DND-41 (cell line): Measurements from ENCODE around the gene ZNF672.
A peak's percentile ranks its signal among the peaks of the same experiment; 100 is the strongest.

Source experiments
- ATAC-seq: fragments of 200-7000 bp; cut with Tn5 transposase; 3 replicates; pipeline ENCODE4 v1.9.1; 2021; ENCODE audit warnings: low read depth; ENCODE audit not compliant: insufficient read depth
- DNase-seq: peaks from one replicate; pipeline ENCODE4 v3.0.0-alpha.2; 2020
- H2AFZ ChIP-seq: 2 replicates; pipeline ENCODE4 v1.6.0; 2012; ENCODE audit warnings: low read depth, low read length
- H3K27ac ChIP-seq: 2 replicates; pipeline ENCODE4 v1.5.1; 2012; ENCODE audit warnings: low read length, inconsistent platforms
- H3K27me3 ChIP-seq: fragments of 200-600 bp; sonication (generic); 2 replicates; pipeline ENCODE4 v1.6.0; 2012; ENCODE audit warnings: low read length, mild to moderate bottlenecking, inconsistent platforms; ENCODE audit not compliant: insufficient read depth, poor library complexity
- H3K36me3 ChIP-seq: 2 replicates; pipeline ENCODE4 v1.5.1; 2012; ENCODE audit warnings: low read length, inconsistent platforms; ENCODE audit not compliant: insufficient read depth
- H3K4me1 ChIP-seq: 2 replicates; pipeline ENCODE4 v1.5.1; 2012; ENCODE audit warnings: mild to moderate bottlenecking, low read length; ENCODE audit not compliant: insufficient read depth
- H3K4me2 ChIP-seq: 2 replicates; pipeline ENCODE4 v1.6.0; 2012; ENCODE audit warnings: mild to moderate bottlenecking, moderate library complexity, low read length, inconsistent platforms; ENCODE audit not compliant: insufficient read depth
- H3K4me3 ChIP-seq, 2 experiments: fragments of 200-600 bp in 1 of 2; shearing (Covaris generic) in 1 of 2; 2 replicates each; pipeline ENCODE4 v1.5.1; 2012 to 2016; ENCODE audit warnings: inconsistent platforms in 2 of 2, low read length in 2 of 2, mild to moderate bottlenecking in 2 of 2, low read depth in 1 of 2, moderate library complexity in 1 of 2
- H3K79me2 ChIP-seq: 2 replicates; pipeline ENCODE4 v1.6.0; 2012; ENCODE audit warnings: low read length, inconsistent platforms; ENCODE audit not compliant: insufficient read depth
- H3K9ac ChIP-seq: 2 replicates; pipeline ENCODE4 v1.6.0; 2012; ENCODE audit warnings: low read depth, mild to moderate bottlenecking, inconsistent platforms, low read length, moderate library complexity
- H3K9me3 ChIP-seq: 2 replicates; pipeline ENCODE4 v1.5.1; 2012; ENCODE audit warnings: low read length, moderate library complexity, mild to moderate bottlenecking, inconsistent platforms; ENCODE audit not compliant: insufficient read depth, severe bottlenecking
- H4K20me1 ChIP-seq: 2 replicates; pipeline ENCODE4 v1.6.0; 2012; ENCODE audit warnings: low read length; ENCODE audit not compliant: insufficient read depth
- CTCF ChIP-seq: IDR thresholded peaks from 2 replicates; pipeline ENCODE4 v1.5.1; 2012; ENCODE audit warnings: borderline replicate concordance, low read length, moderate library complexity, mild to moderate bottlenecking; ENCODE audit not compliant: poor library complexity, severe bottlenecking; ENCODE audit errors: extremely low read depth
- EZH2 ChIP-seq: IDR thresholded peaks from 3 replicates; pipeline ENCODE4 v1.6.1; 2012; ENCODE audit warnings: borderline replicate concordance, low read depth, mild to moderate bottlenecking, moderate library complexity, low read length, inconsistent platforms; ENCODE audit not compliant: severe bottlenecking

The ZNF672 gene

GRCh38 chr1:248856176-248856575, 18.2 kb downstream of the ZNF672 start:
- Histone ChIP-seq H4K20me1 (peaks cover 10% of the 10 kb centered on the region; the same call in 1 of the 2 replicates), H3K27ac (no peak overlapping the region), H3K4me3 (no peak overlapping the region), H3K36me3 (peaks cover 53% of the 10 kb centered on the region), H3K4me1 (peaks cover 42% of the 10 kb centered on the region), H3K27me3 (no peaks in the 10 kb centered on the region), H3K9me3 (no peaks in the 10 kb centered on the region), H3K4me2 (peak overlapping the region; percentile 95; the same call in 1 of the 2 replicates), H3K9ac (peak overlapping the region; percentile 97; the same call in 1 of the 2 replicates), H3K79me2 (peaks cover 35% of the 10 kb centered on the region), H2AFZ (no peak overlapping the region)
- DNase-seq (no peak), ATAC-seq (no peak)
- TF ChIP-seq CTCF (no peak), EZH2 (no peak)

GRCh38 chr1:248857201-248857600, 19.2 kb downstream of the ZNF672 start:
- TF ChIP-seq EZH2 (no peak), CTCF (no peak)
- peaks cover 44% of the 10 kb centered on the region for H3K4me1 ChIP-seq
- ATAC-seq (no peak), DNase-seq (no peak)
- no peaks in the 10 kb centered on the region for H3K27me3 ChIP-seq
- H3K79me2 ChIP-seq = peaks cover 35% of the 10 kb centered on the region
- H3K27ac ChIP-seq = peak overlapping the region; percentile 91
- peak overlapping the region in 1 of 2 experiments; percentile 94; a peak in 3 of 4 replicates for H3K4me3 ChIP-seq
- no peak overlapping the region for H2AFZ ChIP-seq
- H3K36me3 ChIP-seq = peaks cover 43% of the 10 kb centered on the region
- H3K4me2 ChIP-seq = peak overlapping the region; percentile 95
- no peaks in the 10 kb centered on the region for H3K9me3 ChIP-seq
- peak overlapping the region; percentile 97 for H3K9ac ChIP-seq
- H4K20me1 ChIP-seq = 0 out of 2 replicates have a peak, but pooled peaks cover 7% of the 10 kb centered on the region

GRCh38 chr1:248857749-248858095, 19.7 kb downstream of the ZNF672 start:
- peak overlapping the region; percentile 95 for H3K4me2 ChIP-seq
- peak overlapping the region; percentile 55 to 94; a peak in 3 of 4 replicates for H3K4me3 ChIP-seq
- peaks cover 49% of the 10 kb centered on the region for H3K4me1 ChIP-seq
- peaks cover 37% of the 10 kb centered on the region for H3K36me3 ChIP-seq
- H3K9me3 ChIP-seq = no peaks in the 10 kb centered on the region
- peak overlapping the region; percentile 97 for H2AFZ ChIP-seq
- DNase-seq = no peak
- H3K27ac ChIP-seq = peak overlapping the region; percentile 91
- H3K27me3 ChIP-seq = no peaks in the 10 kb centered on the region
- ATAC-seq = no peak; the same call in 2 of the 3 replicates
- TF ChIP-seq CTCF = no peak
- no peak for TF ChIP-seq EZH2
- H4K20me1 ChIP-seq = 0 out of 2 replicates have a peak, but pooled peaks cover 5% of the 10 kb centered on the region
- H3K79me2 ChIP-seq = peaks cover 35% of the 10 kb centered on the region
- peak overlapping the region; percentile 97 for H3K9ac ChIP-seq
